Endothelial cell of umbilical vein (primary cell): ENCODE data around the gene NABP1.

Experiments
- CTCF ChIP-seq, 2 donors: IDR thresholded peaks; 1 replicate in 1 of 2; 2 replicates in 1 of 2; pipeline ENCODE4 v1.5.1; 2011; ENCODE audit warnings: low read length in 2 of 2, mild to moderate bottlenecking in 2 of 2, moderate library complexity in 2 of 2, control low read depth in 1 of 2, inconsistent platforms in 1 of 2, low read depth in 1 of 2; ENCODE audit not compliant: insufficient read depth in 1 of 2; ENCODE audit errors: extremely low read depth in 1 of 2
- POLR2A ChIP-seq: IDR thresholded peaks from 2 replicates; pipeline ENCODE4 v1.6.1; 2012; ENCODE audit warnings: low read depth, mild to moderate bottlenecking, control low read depth, low read length

GRCh38 chr2:191719938-191720337 is 42.0 kb downstream of the NABP1 start:
- TF ChIP-seq CTCF (IDR thresholded peaks at IDR 0.05; ENCODE audit: extremely low read depth in 1 of 2, insufficient read depth in 1 of 2, low read depth in 1 of 2, low read length in 2 of 2): no peak
- no peak for TF ChIP-seq POLR2A
